Activated naive CD8-positive, alpha-beta T cell treated with anti-CD3 and anti-CD28 coated beads, Interleukin-2, amount 50 U/mL, for 24 hours (primary cell): ENCODE measurements around the gene SIGLECL1.
"Not testable (repeated sequence)": the region's sequence is repeated elsewhere in the genome, so short reads cannot be mapped to it uniquely, and the experiment has no call there.

Experiments used
- ATAC-seq: fragments of 150-1000 bp; cut with Tn5 transposase; one replicate; pipeline ENCODE4 v1.10.0; 2021
- DNase-seq: peaks from one replicate; pipeline ENCODE4 v3.0.0; 2021
- H3K27ac Mint-ChIP-seq: one replicate; pipeline ENCODE4 v1.8.0; 2021; ENCODE audit warnings: mild to moderate bottlenecking, mixed read lengths
- H3K27me3 Mint-ChIP-seq: one replicate; pipeline ENCODE4 v1.8.0; 2021; ENCODE audit warnings: mixed read lengths
- H3K36me3 Mint-ChIP-seq: one replicate; pipeline ENCODE4 v1.8.0; 2021; ENCODE audit warnings: low read depth, mixed read lengths
- H3K4me1 Mint-ChIP-seq: one replicate; pipeline ENCODE4 v1.8.0; 2021; ENCODE audit warnings: mixed read lengths
- H3K4me3 Mint-ChIP-seq: one replicate; pipeline ENCODE4 v1.8.0; 2021; ENCODE audit warnings: mild to moderate bottlenecking, moderate library complexity, mixed read lengths
- H3K9me3 Mint-ChIP-seq: one replicate; pipeline ENCODE4 v1.8.0; 2021; ENCODE audit warnings: mixed read lengths

Gene SIGLECL1

GRCh38 chr19:51250786-51251467 is at the start of gene SIGLECL1:
TSS of gene SIGLECL1 (plus strand) at chr19:51251080. CDS start at chr19:51264073, 12,993 bp downstream.
- Mint-ChIP-seq H3K9me3 (no peaks in the 10 kb centered on the region), H3K27ac (no peak within 1 kb of the TSS), H3K36me3 (no peaks in the 10 kb centered on the region), H3K4me1 (peaks cover 2% of the 10 kb centered on the region), H3K4me3 (no peak within 1 kb of the TSS), H3K27me3 (peaks cover 9% of the 10 kb centered on the region)
- no peak for ATAC-seq
- DNase-seq, result no peak

DNA sequence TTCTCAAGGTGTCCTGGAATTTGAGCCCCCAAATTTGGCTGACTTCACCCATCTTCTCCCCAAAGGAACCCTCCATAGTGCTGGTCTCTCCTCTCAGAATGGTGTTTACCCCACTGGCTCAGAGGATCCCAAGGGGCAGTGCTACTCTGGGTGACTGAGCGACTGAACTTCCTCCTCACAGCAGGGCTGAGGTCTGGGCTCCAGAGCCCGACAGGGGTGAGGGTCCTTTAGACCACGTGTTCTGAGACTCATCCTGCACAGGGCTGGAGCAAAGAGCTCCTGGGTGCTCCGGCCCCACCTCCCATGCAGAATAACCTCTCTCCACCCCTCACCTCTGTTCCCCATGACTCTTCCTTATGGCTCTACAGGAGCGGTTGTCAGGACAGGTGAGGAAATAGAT is 49.2 kb upstream of the SIGLECL1 start:
- Mint-ChIP-seq H3K36me3 (no peaks in the 10 kb centered on the region), H3K4me1 (no peaks in the 10 kb centered on the region), H3K27ac (no peak overlapping the region), H3K4me3 (no peak overlapping the region), H3K9me3 (no peaks in the 10 kb centered on the region), H3K27me3 (peaks cover 10% of the 10 kb centered on the region)
- DNase-seq, result no peak
- ATAC-seq, result no peak

DNA sequence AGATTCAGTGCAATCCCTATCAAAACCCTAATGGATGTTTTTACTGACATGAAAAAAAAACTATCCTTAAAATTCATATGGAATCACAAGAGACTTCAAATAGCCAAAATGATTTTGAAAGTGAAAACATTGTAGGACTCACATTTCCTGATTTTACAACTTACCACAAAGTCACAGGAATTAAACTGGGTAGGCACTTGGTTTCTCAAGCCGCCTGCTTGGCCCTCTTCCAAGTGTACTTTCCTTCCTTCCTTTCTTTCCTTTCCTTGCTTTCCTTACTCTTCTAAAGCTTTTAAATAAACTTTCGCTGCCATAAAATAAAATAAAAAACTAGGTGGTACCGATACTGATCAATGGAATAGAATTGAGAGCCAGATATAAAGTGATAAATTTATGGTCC is 47.0 kb upstream of the SIGLECL1 start:
- H3K27ac Mint-ChIP-seq, result no peak overlapping the region
- H3K27me3 Mint-ChIP-seq, result peaks cover 12% of the 10 kb centered on the region
- no peaks in the 10 kb centered on the region for H3K9me3 Mint-ChIP-seq
- ATAC-seq (no peak), DNase-seq (no peak)
- H3K4me3 Mint-ChIP-seq, result no peak overlapping the region
- no peaks in the 10 kb centered on the region for H3K36me3 Mint-ChIP-seq
- no peaks in the 10 kb centered on the region for H3K4me1 Mint-ChIP-seq

DNA sequence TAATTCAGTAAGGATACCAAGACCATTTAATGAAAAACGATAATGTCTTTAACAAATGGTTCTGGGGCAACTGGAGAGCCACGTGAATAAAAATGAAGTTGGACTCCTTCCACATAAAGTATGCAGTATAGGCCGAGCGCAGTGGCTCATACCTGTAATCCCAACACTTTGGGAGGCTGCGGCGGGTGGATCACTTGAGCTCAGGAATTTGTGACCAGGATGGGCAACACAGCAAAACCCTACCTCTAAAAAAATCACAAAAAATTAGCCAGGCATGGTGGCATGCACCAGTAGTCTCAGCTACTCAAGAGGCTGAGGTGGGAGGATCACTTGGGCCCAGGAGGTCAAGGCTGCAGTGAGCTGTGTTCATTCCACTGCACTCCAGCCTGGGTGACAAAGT is 46.6 kb upstream of the SIGLECL1 start:
- Mint-ChIP-seq H3K4me3 (no peak overlapping the region), H3K27me3 (peaks cover 15% of the 10 kb centered on the region), H3K4me1 (no peaks in the 10 kb centered on the region), H3K36me3 (no peaks in the 10 kb centered on the region), H3K27ac (no peak overlapping the region), H3K9me3 (no peaks in the 10 kb centered on the region)
- ATAC-seq (no peak), DNase-seq (no peak)

DNA sequence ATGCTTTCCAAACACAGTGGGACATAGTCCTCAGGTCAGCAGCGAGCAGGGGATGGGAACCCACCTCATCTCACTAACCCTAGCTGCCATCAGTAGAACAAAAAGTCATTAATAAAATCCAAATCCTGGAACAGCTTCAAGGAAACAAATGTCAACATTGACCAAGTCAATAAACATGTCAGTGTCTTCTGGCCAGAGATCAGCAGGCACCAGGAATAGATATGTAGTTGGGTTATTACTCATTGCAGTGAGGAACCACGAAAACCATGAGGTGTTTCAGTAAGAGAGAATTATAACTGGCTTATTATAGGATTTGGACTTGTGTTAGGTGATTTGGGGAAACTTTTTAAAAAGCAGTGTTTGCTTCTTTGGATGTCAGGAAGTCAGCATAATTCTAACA is 43.1 kb upstream of the SIGLECL1 start:
- DNase-seq, result no peak
- Mint-ChIP-seq H3K36me3 (no peaks in the 10 kb centered on the region), H3K27me3 (peaks cover 8% of the 10 kb centered on the region), H3K9me3 (no peaks in the 10 kb centered on the region), H3K4me3 (no peak overlapping the region), H3K4me1 (no peaks in the 10 kb centered on the region), H3K27ac (no peak overlapping the region)
- ATAC-seq, result no peak

GRCh38 chr19:51210191-51210784 is 40.6 kb upstream of the SIGLECL1 start:
- DNase-seq (no peak), ATAC-seq (no peak)
- H3K36me3 Mint-ChIP-seq, result no peaks in the 10 kb centered on the region
- H3K9me3 Mint-ChIP-seq, result no peaks in the 10 kb centered on the region
- H3K27me3 Mint-ChIP-seq, result peaks cover 8% of the 10 kb centered on the region
- no peak overlapping the region for H3K27ac Mint-ChIP-seq
- H3K4me3 Mint-ChIP-seq, result no peak overlapping the region
- H3K4me1 Mint-ChIP-seq, result no peaks in the 10 kb centered on the region

- ATAC-seq, H3K4me3 Mint-ChIP-seq, DNase-seq, H3K27me3 Mint-ChIP-seq, H3K36me3 Mint-ChIP-seq, H3K27ac Mint-ChIP-seq, H3K4me1 Mint-ChIP-seq, H3K9me3 Mint-ChIP-seq: not testable (repeated sequence)
Observed at GRCh38 chr19:51210874-51211361, 40.0 kb upstream of the SIGLECL1 start.

- ATAC-seq, result no peak
- H3K4me3 Mint-ChIP-seq, result no peak overlapping the region
- H3K36me3 Mint-ChIP-seq, result no peaks in the 10 kb centered on the region
- H3K4me1 Mint-ChIP-seq, result no peaks in the 10 kb centered on the region
- DNase-seq, result no peak
- H3K27me3 Mint-ChIP-seq, result peaks cover 8% of the 10 kb centered on the region
- H3K27ac Mint-ChIP-seq, result no peak overlapping the region
- no peaks in the 10 kb centered on the region for H3K9me3 Mint-ChIP-seq
Observed at GRCh38 chr19:51211833-51212232, 39.0 kb upstream of the SIGLECL1 start.

- Mint-ChIP-seq H3K27ac (no peak overlapping the region), H3K36me3 (no peaks in the 10 kb centered on the region), H3K9me3 (no peaks in the 10 kb centered on the region), H3K27me3 (peaks cover 24% of the 10 kb centered on the region), H3K4me3 (no peak overlapping the region), H3K4me1 (peaks cover 2% of the 10 kb centered on the region)
- no peak for DNase-seq
- ATAC-seq, result no peak
Observed at GRCh38 chr19:51219307-51219706, 31.6 kb upstream of the SIGLECL1 start.

GRCh38 chr19:51219971-51220370 is 30.9 kb upstream of the SIGLECL1 start:
- no peak overlapping the region for H3K27ac Mint-ChIP-seq
- H3K9me3 Mint-ChIP-seq, result no peaks in the 10 kb centered on the region
- peaks cover 2% of the 10 kb centered on the region for H3K4me1 Mint-ChIP-seq
- H3K27me3 Mint-ChIP-seq, result peaks cover 28% of the 10 kb centered on the region
- H3K36me3 Mint-ChIP-seq, result no peaks in the 10 kb centered on the region
- no peak for ATAC-seq
- H3K4me3 Mint-ChIP-seq, result no peak overlapping the region
- DNase-seq, result no peak

GRCh38 chr19:51220996-51221395 is 29.9 kb upstream of the SIGLECL1 start:
- Mint-ChIP-seq H3K4me1 (peaks cover 2% of the 10 kb centered on the region), H3K27me3 (peaks cover 35% of the 10 kb centered on the region), H3K27ac (no peak overlapping the region), H3K4me3 (no peak overlapping the region), H3K9me3 (no peaks in the 10 kb centered on the region), H3K36me3 (no peaks in the 10 kb centered on the region)
- ATAC-seq, result no peak
- DNase-seq, result no peak

GRCh38 chr19:51224163-51224641 is 26.7 kb upstream of the SIGLECL1 start:
- Mint-ChIP-seq H3K27ac (no peak overlapping the region), H3K9me3 (no peaks in the 10 kb centered on the region), H3K4me3 (no peak overlapping the region), H3K36me3 (no peaks in the 10 kb centered on the region), H3K27me3 (peaks cover 54% of the 10 kb centered on the region), H3K4me1 (peaks cover 2% of the 10 kb centered on the region)
- ATAC-seq (no peak), DNase-seq (no peak)

- H3K4me3 Mint-ChIP-seq, ATAC-seq: not testable (repeated sequence)
Observed at GRCh38 chr19:51224898-51225393, 25.9 kb upstream of the SIGLECL1 start, which contains the start of gene CD33. TSS of gene CD33 (plus strand) at chr19:51225080. CDS start at chr19:51225119, 39 bp downstream.

GRCh38 chr19:51226067-51226466 is 24.8 kb upstream of the SIGLECL1 start:
- ATAC-seq, result no peak
- peaks cover 49% of the 10 kb centered on the region for H3K27me3 Mint-ChIP-seq
- no peak for DNase-seq
- no peak overlapping the region for H3K4me3 Mint-ChIP-seq
- H3K9me3 Mint-ChIP-seq, result no peaks in the 10 kb centered on the region
- H3K36me3 Mint-ChIP-seq, result no peaks in the 10 kb centered on the region
- no peak overlapping the region for H3K27ac Mint-ChIP-seq
- H3K4me1 Mint-ChIP-seq, result no peaks in the 10 kb centered on the region

More at GRCh38 chr19:51224898-51225393, 25.9 kb upstream of the SIGLECL1 start, which contains the start of gene CD33:
- not testable (repeated sequence) for H3K9me3 Mint-ChIP-seq, H3K27ac Mint-ChIP-seq, H3K4me1 Mint-ChIP-seq, DNase-seq, H3K36me3 Mint-ChIP-seq
- H3K27me3 Mint-ChIP-seq, result peaks cover 51% of the 10 kb centered on the region

DNA sequence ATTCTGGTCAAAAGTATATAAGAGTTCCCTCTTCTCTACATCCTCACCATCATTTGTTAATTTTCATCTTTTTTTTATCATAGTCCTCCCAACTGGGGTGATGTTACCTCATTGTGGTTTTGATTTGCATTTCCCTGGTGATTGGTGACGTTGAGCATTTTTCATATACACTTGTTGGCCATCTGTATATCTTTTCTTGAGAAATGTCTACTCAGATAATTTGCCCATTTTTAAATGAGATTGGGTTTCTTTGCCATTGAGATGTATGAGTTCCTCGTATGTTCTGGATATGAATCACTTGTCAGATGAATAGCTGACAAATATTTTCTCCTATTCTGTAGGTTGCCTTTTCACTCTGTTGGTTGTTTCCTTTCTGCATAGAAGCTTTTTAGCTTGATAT is 23.6 kb upstream of the SIGLECL1 start:
- peaks cover 54% of the 10 kb centered on the region for H3K27me3 Mint-ChIP-seq
- DNase-seq (no peak), ATAC-seq (no peak)
- H3K9me3 Mint-ChIP-seq, result no peaks in the 10 kb centered on the region
- H3K27ac Mint-ChIP-seq, result no peak overlapping the region
- no peaks in the 10 kb centered on the region for H3K36me3 Mint-ChIP-seq
- no peak overlapping the region for H3K4me3 Mint-ChIP-seq
- H3K4me1 Mint-ChIP-seq, result no peaks in the 10 kb centered on the region
